ENCODE measurements around the gene FAM120B. TPM values are rescaled to one million over a fixed set of nuclear protein-coding genes. Genes with fewer than 3 reads are reported as not detected.

Gene FAM120B
- total RNA-seq, 1 experiment from 2014 or later: 15.2 TPM

DNA sequence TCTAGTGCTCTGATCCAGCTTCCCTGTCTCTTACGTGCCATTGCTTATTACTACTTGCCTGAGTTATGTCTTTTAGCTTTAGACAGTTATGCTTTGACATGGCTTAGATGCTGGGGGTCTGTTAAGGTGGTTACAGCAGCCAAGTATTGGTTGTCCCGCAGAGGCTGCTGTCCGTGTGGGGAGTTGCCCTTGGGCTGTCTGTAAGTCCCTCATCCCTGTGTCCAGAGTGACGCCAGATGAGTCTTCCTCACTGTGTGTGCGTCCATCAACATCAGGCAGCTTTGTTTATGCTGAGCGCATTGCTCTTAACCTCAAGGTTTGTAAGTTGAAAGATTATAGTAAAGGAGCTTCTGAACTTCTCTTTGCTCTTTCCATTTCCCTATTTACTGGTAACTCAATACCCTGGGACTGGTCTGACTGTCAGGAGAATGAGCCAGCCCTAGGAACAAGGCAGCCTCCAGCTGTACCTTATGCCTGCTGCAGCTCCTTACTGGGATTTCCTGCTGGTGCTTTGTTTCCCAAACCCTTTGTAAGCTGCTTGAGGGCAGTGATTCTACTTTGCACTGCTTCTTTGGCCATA is 7.2 kb downstream of the FAM120B start:
- Mint-ChIP-seq H3K27me3 (ENCODE audit: low read depth) (no peaks in the 10 kb centered on the region), H3K9me3 (no peaks in the 10 kb centered on the region), H3K27ac (peak overlapping the region; percentile 21), H3K4me1 (peaks cover 22% of the 10 kb centered on the region), H3K36me3 (peaks cover 16% of the 10 kb centered on the region), H3K4me3 (no peak overlapping the region)
- ChIA-PET CTCF (interaction anchor here (0.8 to 1.3 kb wide), 3 partner anchors 23 to 482 kb away, joined by 3 to 5 read pairs (median 4); partner anchors contain the start of gene DLL1), POLR2A (interaction anchor here (1.1 kb wide), 1 partner anchor 206 kb away, joined by 3 read pairs; no protein-coding TSS in a partner anchor)
- TF ChIP-seq ERG (CRISPR knock-in tag; IDR thresholded peaks at IDR 0.05) (no peak), CDX4 (CRISPR knock-in tag; IDR thresholded peaks at IDR 0.05; ENCODE audit: borderline replicate concordance) (no peak), NR1H2 (CRISPR knock-in tag; IDR thresholded peaks at IDR 0.05) (no peak), GRHL2 (CRISPR knock-in tag; IDR thresholded peaks at IDR 0.05; ENCODE audit: insufficient replicate concordance, severe bottlenecking) (no peak), GTF2I (CRISPR knock-in tag; conservative IDR thresholded peaks at IDR 0.05) (no peak), ZNF425 (CRISPR knock-in tag; conservative IDR thresholded peaks at IDR 0.05) (no peak), HMGA2 (CRISPR knock-in tag; IDR thresholded peaks at IDR 0.05) (no peak), NFE2L1 (CRISPR knock-in tag; IDR thresholded peaks at IDR 0.05) (no peak)
- DNase-seq (ENCODE audit: low spot score): no peak
- peak; percentile 88 for ATAC-seq

GRCh38 chr6:170314983-170315382 is 8.4 kb downstream of the FAM120B start:
- Mint-ChIP-seq H3K36me3 (peaks cover 20% of the 10 kb centered on the region), H3K4me3 (no peak overlapping the region), H3K9me3 (no peaks in the 10 kb centered on the region), H3K27ac (no peak overlapping the region), H3K27me3 (ENCODE audit: low read depth) (no peaks in the 10 kb centered on the region), H3K4me1 (peaks cover 22% of the 10 kb centered on the region)
- TF ChIP-seq ZNF263 (CRISPR knock-in tag; IDR thresholded peaks at IDR 0.05; ENCODE audit: low read depth) (no peak), CBFB (CRISPR knock-in tag; IDR thresholded peaks at IDR 0.05; ENCODE audit: low read depth) (no peak), TEAD4 (CRISPR knock-in tag; IDR thresholded peaks at IDR 0.05) (no peak), NR1H2 (CRISPR knock-in tag; IDR thresholded peaks at IDR 0.05) (no peak), FOXP1 (CRISPR knock-in tag; IDR thresholded peaks at IDR 0.05; ENCODE audit: borderline replicate concordance) (no peak), RORB (CRISPR knock-in tag; IDR thresholded peaks at IDR 0.05) (no peak)
- CTCF ChIA-PET: no interaction called here
- ATAC-seq: no peak
- no peak for DNase-seq (ENCODE audit: low spot score)
- POLR2A ChIA-PET: no interaction called here

- ATAC-seq: no peak
- DNase-seq (ENCODE audit: low spot score): no peak
- peaks cover 20% of the 10 kb centered on the region for H3K36me3 Mint-ChIP-seq
- ChIA-PET CTCF (no interaction called here), POLR2A (no interaction called here)
- H3K4me3 Mint-ChIP-seq: no peak overlapping the region
- no peaks in the 10 kb centered on the region for H3K27me3 Mint-ChIP-seq (ENCODE audit: low read depth)
- no peaks in the 10 kb centered on the region for H3K9me3 Mint-ChIP-seq
- H3K27ac Mint-ChIP-seq: no peak overlapping the region
- peaks cover 22% of the 10 kb centered on the region for H3K4me1 Mint-ChIP-seq
- no peak for TF ChIP-seq ETV6 (CRISPR knock-in tag; IDR thresholded peaks at IDR 0.05)
- TF ChIP-seq USF2 (CRISPR knock-in tag; IDR thresholded peaks at IDR 0.05): no peak
- TF ChIP-seq GABPB1 (CRISPR knock-in tag; IDR thresholded peaks at IDR 0.05): no peak
- no peak for TF ChIP-seq EMX1 (CRISPR knock-in tag; IDR thresholded peaks at IDR 0.05)
- TF ChIP-seq, protein P1, sequence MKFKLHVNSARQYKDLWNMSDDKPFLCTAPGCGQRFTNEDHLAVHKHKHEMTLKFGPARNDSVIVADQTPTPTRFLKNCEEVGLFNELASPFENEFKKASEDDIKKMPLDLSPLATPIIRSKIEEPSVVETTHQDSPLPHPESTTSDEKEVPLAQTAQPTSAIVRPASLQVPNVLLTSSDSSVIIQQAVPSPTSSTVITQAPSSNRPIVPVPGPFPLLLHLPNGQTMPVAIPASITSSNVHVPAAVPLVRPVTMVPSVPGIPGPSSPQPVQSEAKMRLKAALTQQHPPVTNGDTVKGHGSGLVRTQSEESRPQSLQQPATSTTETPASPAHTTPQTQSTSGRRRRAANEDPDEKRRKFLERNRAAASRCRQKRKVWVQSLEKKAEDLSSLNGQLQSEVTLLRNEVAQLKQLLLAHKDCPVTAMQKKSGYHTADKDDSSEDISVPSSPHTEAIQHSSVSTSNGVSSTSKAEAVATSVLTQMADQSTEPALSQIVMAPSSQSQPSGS (CRISPR knock-in tag; IDR thresholded peaks at IDR 0.05; ENCODE audit: borderline replicate concordance, low read depth): no peak
- no peak for TF ChIP-seq IRF2 (CRISPR knock-in tag; IDR thresholded peaks at IDR 0.05; ENCODE audit: borderline replicate concordance, low read depth)
- TF ChIP-seq, protein P2, sequence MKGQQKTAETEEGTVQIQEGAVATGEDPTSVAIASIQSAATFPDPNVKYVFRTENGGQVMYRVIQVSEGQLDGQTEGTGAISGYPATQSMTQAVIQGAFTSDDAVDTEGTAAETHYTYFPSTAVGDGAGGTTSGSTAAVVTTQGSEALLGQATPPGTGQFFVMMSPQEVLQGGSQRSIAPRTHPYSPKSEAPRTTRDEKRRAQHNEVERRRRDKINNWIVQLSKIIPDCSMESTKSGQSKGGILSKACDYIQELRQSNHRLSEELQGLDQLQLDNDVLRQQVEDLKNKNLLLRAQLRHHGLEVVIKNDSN (CRISPR knock-in tag; IDR thresholded peaks at IDR 0.05): no peak
- no peak for TF ChIP-seq ZNF425 (CRISPR knock-in tag; conservative IDR thresholded peaks at IDR 0.05)
- TF ChIP-seq ZNF263 (CRISPR knock-in tag; IDR thresholded peaks at IDR 0.05; ENCODE audit: low read depth): no peak
- no peak for TF ChIP-seq FOXJ3 (CRISPR knock-in tag; IDR thresholded peaks at IDR 0.05; ENCODE audit: borderline replicate concordance)
- no peak for TF ChIP-seq ESRRA (CRISPR knock-in tag; IDR thresholded peaks at IDR 0.05; ENCODE audit: borderline replicate concordance)
- TF ChIP-seq NR3C1 (CRISPR knock-in tag; conservative IDR thresholded peaks at IDR 0.05; ENCODE audit: low read depth): no peak
These were observed 9.5 kb downstream of the FAM120B start for GRCh38 chr6:170316071-170316470.

Measured in WTC11 (cell line).